Upper lobe of left lung (tissue), 4 donors: ENCODE measurements around the gene COPS7A.
A peak's percentile ranks its signal among the peaks of the same experiment; 100 is the strongest.

Source experiments
- POLR2A ChIP-seq, 4 donors: fragments of 450-650 bp; IDR thresholded peaks; one replicate each; pipeline ENCODE4 v1.5.1; 2016 to 2017; ENCODE audit warnings: antibody characterized with exemption in 4 of 4, mild to moderate bottlenecking in 2 of 4
- TF ChIP-seq, protein P1 (sequence below), 6 experiments: fragments of 450-650 bp in 4 of 6; fragments of 200-600 bp in 2 of 6; sonication (generic) in 2 of 6; IDR thresholded peaks; one replicate each; pipeline ENCODE4 v1.5.1; 2016 to 2019; ENCODE audit warnings: antibody characterized with exemption in 6 of 6

DNA sequence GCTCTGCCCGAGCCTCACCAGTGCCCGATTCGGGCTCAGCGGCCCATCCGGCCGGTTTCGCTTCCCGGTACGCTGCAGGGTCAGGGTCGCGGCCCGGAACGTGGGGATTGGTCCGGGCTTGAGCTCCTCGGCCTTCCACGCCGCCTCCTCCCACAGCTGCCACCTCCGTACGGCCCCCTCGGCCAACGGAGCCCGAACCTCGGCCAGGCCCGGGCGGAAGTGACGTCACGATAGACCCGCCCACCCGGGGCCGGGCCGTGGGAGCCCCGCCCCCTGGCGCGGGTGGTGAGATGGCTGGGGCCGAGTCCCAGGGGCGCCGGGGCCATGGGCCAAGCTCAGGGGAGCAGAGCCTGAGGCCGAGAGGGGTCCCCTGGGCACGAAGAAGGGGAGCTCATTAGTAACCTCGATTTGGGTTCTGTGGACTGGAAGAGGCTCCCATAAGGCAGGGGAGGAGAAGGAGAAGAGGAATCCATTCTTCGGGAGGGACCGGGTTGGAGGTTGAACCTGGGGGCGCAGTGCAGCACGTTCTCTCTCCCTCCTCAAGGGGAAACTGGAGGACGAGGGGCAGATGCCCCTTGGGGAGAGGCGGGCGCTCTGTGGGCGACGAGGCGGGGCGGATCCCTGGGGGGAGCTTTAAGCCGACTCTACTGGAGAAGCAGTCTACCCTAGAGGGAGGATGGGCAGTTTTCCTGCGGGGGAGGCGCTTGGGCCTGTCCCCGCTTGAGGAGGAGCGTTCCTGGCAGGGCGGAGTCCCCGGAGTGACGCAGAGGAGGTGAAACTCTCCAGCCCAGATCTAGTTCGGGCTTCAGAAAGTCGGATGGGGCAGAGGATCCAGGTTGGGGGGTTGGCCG is 29.3 kb downstream of the COPS7A start, which contains the start of gene MLF2:
- TF ChIP-seq, protein P1, sequence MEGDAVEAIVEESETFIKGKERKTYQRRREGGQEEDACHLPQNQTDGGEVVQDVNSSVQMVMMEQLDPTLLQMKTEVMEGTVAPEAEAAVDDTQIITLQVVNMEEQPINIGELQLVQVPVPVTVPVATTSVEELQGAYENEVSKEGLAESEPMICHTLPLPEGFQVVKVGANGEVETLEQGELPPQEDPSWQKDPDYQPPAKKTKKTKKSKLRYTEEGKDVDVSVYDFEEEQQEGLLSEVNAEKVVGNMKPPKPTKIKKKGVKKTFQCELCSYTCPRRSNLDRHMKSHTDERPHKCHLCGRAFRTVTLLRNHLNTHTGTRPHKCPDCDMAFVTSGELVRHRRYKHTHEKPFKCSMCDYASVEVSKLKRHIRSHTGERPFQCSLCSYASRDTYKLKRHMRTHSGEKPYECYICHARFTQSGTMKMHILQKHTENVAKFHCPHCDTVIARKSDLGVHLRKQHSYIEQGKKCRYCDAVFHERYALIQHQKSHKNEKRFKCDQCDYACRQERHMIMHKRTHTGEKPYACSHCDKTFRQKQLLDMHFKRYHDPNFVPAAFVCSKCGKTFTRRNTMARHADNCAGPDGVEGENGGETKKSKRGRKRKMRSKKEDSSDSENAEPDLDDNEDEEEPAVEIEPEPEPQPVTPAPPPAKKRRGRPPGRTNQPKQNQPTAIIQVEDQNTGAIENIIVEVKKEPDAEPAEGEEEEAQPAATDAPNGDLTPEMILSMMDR (IDR thresholded peaks at IDR 0.05), result peak; percentile 83 to 98 (median 98)
- TF ChIP-seq POLR2A (IDR thresholded peaks at IDR 0.05), result peak; percentile 71 to 99 (median 88)
